HG03175 (cell line): ENCODE data around the gene KLF1.
"Not testable (repeated sequence)": the region's sequence is repeated elsewhere in the genome, so short reads cannot be mapped to it uniquely, and the experiment has no call there.

Experiments used
- ATAC-seq: cut with Tn5 transposase; IDR thresholded peaks from one replicate; pipeline ENCODE4 v1.9.1; 2021; ENCODE audit warnings: mild to moderate bottlenecking, moderate library complexity; ENCODE audit not compliant: unreplicated experiment

The KLF1 gene

DNA sequence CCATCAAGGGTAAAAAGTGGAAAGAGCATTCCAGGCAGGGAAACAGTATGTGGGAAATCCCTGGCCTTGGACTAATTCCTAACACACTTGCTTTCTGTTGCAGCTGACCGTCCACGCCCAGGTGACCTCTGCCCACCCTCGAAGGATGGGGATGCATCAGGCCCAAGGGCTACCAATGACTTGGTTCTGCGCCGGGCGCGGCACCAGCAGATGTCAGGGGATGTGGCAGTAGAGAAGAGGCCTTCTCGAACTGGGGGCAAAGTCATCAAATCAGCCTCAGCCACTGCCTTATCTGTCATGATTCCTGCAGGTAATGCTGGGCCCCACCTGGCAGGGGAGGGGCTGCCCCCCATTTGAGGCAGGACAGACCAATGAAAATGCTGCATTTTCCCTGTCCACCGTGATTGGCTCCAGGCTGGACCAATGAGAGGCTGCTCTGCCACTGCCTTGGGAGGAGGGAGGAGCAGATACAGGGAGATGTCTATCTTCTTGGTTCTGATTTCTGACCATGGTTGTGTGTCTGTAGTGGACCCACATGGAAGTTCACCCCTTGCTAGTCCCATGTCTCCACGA lies 18.4 kb downstream of the KLF1 start:
- ATAC-seq, result no peak

DNA sequence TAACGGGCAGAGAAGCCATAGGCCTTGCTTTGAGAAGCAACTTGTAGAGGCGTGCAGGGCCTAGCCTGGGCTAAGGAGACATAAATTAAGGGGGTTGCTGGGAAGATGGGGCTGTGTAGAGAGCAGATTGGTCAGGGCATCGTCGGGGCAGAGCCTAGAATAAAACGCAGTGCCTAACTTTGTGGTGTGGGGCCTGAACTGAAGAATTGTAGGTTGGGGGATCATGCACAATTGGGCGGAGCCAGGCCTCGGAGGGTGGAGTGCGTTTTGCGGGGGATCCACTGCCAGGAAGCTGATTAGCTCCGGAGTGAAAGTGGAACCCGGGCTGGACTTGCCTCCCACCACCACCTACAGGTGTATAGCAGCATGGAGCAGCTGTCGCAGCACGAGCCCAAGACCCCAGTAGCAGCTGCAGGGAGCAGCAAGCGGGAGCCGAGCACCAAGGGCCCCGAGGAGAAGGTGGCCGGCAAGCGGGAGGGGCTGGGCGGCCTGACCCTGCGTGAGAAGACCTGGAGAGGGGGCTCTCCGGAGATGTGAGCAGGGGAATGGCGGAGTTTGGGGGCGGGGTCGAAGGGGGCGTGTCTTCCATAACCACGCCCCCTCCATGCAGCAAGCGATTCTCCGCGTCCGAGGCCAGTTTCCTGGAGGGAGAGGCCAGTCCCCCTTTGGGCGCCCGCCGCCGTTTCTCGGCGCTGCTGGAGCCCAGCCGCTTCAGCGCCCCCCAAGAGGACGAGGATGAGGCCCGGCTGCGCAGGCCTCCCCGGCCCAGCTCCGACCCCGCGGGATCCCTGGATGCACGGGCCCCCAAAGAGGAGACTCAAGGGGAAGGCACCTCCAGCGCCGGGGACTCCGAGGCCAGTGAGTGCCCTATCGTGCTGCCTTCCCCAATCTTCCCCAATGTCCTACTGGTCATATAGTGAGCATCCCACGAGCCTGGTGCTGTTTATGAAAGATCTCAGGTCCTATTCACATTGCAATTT lies 19.6 kb downstream of the KLF1 start:
- ATAC-seq, result no peak

DNA sequence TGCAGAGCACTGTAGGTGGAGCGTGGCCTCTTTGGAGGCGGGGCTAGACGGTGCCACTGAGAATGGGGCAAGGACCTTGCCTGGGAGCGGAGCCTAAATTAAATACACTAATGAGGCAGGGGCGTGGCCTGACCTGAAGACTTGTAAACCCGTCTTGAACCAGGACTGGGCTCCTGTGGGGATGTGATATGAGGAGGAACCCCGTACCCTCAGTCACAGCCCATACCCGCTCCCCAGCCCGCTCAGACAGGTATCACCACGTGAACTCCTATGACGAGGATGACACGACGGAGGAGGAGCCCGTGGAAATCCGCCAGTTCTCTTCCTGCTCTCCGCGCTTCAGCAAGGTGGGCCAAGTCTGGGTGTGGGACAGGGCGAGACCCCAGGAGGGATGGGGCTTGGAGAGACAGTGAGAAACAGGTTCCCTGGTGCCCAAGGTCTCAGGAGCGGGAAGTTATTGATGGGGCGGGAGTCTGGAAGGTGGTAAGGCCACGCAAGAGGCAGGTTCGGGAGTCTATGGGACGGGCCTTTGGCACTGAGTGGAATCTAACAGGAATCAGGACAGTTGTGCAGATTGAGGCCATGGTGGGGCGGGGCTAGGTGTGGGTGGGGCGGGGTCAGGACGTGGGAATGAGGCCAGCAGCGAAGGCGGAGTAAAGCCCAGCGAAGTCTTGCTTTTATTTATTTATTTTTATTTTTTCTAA lies 20.4 kb downstream of the KLF1 start:
- no peak for ATAC-seq

DNA sequence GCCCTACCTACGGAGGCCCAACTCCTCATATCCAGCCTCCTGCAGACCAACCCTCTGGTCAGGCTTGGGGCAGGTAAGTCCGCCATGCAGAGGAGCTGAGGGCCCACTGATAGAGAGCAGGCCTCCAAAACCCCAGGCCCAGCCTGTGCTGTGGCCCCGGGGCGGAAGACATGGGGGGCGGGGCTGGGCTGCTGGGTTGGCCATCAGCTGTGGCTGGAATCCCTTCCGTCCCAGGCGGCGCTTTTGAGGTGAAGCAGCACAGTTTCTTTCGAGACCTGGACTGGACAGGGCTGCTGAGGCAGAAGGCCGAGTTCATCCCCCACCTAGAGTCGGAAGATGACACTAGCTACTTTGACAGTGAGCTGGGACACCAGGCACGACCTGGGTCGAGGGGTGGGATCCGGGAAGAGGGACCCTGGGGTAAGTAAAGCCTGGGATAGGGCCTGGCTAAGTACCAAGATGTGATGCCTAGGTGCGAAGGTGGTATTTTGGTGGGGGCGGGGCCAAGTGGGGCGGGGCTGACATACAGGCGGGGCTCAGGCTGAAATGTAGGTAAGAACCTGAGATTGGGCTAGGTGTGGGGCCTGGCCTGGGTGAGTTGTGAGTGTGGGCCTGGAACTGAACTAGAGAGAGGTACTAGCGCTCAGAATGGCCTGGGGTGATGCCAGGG lies 21.1 kb downstream of the KLF1 start:
- no peak for ATAC-seq

DNA sequence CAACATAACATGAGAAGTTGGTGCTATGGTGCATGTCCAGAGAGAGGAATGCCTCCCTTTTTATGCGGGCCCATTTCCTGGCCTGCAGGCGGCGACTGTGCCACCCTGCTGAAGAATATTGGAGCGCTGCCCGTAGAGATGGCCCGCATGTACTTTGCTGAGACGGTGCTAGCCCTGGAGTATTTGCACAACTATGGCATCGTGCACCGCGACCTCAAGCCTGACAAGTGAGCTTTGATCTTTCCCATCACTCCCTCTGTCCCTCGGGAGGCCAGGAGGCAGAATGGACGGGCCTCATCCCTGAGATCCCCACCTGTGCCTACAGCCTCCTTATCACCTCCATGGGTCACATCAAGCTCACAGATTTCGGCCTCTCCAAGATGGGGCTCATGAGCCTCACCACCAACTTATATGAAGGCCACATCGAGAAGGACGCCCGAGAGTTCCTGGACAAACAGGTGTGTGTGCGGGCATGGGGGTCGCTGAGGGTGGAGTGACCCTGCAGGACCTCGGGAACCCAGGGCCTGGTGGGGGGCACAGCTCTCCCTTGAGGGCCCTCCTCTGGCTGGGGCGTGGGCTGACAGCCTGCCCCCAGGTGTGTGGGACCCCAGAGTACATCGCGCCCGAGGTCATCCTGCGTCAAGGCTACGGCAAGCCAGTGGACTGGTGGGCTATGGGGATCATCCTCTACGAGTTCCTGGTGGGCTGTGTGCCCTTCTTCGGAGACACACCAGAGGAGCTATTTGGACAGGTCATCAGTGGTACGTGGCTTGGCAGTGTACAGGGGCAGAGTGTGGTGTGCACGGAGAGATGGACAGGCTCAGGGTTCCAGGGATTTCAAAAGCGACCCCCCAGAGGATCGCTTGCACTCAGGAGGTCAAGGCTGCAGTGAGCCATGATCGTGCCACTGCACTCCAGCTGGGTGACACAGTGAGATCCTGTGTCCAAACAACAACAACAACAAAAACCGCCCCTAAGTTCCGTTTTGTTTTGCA lies 22.0 kb downstream of the KLF1 start:
- no peak for ATAC-seq

DNA sequence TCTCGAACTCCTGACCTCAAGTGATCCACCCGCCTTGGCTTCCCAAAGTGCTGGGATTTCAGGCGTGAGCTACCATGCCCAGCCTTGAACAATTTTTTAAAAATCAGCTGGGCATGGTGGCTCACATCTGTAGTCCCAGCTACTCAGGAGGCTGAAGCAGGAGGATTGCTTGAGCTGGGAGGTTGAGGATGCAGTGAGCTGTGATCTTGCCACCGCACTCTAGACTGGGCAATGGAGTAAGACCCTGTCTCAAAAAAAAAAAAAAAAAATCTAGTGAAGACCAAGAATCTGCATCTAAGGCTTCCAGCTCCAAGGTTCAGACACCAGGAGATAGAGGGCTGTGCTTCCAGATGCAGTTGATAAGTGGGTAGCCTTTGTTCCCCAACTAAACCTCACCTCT lies 22.9 kb downstream of the KLF1 start:
- ATAC-seq, result no peak

DNA sequence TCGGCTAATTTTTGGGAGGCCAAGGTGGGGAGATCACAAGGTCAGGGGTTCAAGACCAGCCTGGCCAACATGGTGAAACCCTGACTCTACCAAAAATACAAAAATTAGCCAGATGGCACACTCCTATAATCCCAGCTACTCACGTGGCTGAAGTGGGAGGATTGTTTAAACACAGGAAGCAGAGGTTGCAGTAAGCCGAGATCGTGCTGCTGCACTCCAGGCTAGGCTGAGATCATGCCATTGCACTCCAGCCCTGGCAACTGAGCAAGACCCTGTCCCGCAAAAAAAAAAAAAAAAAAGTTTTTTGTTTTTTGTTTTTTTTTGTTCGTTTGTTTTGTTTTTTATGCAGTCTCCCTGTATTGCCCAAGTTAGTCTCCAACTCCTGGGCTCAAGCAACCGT lies 27.5 kb downstream of the KLF1 start:
- no peak for ATAC-seq

DNA sequence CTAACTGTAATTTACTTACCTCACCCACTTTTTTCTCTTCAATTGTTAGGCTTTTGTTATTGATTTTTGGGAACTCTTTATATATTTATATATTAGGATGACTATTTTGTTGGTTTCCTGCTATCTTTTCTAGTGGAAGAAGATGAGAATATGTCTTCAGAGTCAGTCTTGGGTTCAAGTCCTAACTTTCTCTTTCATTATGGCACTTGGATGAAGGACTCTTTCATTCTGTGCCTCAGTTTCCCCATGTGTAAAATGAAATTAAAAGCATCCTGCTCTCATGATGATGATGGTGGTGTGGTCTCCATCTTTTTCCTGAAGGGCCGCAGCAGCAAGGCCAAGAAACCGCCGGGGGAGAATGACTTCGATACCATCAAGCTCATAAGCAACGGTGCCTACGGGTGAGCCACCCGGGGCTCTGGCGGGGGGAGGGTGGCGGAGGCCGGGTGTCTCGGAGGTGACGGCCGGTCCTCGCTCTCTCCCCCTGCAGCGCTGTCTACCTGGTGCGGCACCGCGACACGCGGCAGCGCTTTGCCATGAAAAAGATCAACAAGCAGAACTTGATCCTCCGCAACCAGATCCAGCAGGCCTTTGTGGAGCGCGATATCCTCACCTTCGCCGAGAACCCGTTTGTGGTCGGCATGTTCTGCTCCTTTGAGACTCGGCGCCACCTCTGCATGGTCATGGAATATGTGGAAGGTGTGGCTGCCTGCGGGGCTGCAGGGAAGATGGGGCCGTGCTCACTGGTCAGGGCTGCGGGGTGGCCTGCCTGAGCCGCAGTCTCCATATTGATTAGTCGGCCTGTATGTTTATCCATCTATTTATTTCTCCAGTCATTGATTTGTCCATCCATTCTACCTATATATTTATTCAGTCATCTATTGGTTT lies 28.7 kb downstream of the KLF1 start:
- no peak for ATAC-seq

DNA sequence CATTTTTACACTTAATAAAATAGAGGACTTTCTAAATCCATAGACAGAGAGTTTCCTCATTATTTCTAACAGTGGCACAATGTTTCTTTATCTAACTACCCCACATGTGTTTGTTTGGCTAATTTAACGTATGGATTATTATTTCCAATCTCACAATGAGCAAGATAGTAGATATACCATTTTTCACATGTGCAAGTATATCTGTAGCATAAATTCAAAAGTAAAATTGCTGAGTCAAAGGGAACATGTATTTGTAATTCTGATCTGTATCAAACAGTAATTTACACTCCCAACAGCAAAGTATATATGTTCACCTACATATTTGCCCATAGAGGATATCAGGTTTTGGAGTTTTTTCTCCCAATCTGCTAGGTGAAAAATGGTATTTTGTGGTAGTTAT lies 30.3 kb downstream of the KLF1 start:
- no peak for ATAC-seq

DNA sequence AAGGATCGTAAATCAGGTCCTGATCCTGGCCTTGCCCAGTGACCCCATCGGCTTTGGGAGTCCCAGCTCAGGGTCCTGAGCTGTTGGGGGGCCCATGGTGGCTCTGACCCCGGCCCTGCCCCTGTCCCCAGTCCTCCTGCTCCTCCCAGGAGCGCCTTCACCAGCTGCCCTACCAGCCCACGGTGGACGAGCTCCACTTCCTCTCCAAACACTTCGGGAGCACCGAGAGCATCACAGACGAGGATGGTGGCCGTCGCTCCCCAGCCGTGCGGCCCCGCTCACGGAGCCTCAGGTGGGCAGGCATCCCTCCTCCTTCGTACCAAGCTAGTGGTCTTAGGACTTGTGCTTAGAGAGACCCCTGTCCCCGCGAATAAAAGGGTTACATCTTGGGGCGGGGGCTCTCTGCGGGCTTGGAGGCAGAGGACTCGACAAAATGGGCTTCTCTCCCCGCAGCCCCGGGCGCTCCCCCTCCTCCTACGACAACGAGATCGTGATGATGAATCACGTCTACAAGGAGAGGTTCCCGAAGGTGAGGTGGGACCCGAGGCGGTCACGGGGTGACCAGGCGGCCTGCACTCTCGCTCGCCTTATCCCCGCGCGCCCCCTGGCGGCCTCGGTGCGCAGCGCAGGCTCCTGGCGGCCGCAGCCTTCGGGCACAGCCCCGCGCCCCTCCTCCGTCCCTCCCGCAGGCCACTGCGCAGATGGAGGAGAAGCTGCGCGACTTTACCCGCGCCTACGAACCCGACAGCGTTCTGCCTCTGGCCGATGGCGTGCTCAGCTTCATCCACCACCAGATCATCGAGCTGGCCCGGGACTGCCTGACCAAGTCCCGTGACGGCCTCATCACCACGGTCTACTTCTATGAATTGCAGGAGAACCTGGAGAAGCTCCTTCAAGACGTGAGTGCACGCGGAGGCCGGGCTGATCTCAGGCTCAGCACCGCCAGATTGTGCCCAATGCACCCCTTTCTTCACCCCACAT lies 39.6 kb downstream of the KLF1 start:
- no peak for ATAC-seq

DNA sequence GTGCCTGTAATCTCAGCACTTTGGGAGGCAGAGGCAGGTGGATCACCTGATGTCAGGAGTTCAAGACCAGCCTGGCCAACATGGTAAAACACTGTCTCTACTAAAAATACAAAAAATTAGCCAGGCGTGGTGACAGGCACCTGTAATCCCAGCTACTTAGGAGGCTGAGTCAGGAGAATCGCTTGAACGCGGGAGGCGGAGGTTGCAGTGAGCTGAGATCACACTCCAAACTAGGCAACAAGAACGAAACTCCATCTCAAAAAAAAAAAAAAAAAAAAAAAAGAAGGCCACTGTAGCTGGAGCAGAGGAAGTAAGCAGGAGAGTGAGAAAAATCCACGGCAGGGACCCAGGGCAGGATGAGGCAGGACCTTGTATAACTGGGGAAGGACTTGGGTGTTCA lies 40.4 kb downstream of the KLF1 start:
- ATAC-seq, result not testable (repeated sequence)

DNA sequence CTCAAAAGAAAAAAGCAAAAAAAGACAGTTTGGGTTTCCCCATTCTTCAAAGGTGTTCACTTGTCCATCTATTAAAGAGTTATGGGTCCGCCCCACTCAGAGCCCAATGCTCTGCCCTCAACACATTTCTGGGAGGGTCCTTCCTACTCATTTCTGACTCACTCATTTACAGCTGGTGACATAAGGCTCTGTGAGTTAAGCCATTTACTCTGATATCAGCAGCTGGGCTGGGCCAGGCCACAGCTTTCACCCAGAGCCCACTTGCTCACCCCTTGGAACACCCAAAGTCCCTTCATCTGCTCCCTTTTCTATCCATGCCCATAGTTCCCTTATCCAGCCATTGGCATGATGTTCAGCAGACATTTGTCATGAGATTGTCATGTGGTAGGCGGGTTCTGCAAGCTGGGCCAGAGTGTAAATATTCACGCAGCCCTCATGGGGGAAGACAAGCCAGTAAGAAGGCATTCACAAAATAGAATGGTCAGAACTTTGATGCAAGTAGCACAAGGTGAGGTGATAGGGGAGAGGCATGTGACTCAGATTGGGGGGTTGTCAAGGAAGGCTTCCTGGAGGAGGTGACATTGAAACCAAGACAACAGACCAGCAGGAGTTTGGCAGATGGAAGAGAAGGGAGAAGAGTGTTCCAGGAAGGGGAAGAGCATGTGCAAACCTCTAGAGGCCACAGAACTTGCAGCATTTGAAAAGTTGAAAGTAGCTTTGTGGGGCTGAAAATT lies 42.8 kb downstream of the KLF1 start:
- ATAC-seq, result no peak

DNA sequence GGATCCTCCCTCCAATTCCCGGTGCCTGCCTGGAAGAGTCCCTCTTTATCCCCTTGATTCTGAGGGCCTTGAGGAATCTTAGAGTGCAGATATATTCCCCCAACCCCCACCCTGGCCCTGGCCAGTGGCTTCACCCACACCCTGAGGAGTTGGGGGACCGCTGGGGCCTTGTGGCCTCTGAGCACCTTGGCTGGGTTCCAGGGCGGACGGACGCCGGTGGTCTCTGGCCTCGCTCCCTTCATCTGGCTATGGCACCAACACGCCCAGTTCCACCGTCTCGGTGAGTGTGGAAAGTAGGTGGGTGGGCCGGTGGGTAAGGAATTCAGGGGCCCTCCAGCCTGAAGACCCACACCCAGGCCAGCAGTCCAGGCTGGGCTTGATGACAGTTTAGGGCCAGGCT lies 43.7 kb downstream of the KLF1 start:
- ATAC-seq, result no peak

DNA sequence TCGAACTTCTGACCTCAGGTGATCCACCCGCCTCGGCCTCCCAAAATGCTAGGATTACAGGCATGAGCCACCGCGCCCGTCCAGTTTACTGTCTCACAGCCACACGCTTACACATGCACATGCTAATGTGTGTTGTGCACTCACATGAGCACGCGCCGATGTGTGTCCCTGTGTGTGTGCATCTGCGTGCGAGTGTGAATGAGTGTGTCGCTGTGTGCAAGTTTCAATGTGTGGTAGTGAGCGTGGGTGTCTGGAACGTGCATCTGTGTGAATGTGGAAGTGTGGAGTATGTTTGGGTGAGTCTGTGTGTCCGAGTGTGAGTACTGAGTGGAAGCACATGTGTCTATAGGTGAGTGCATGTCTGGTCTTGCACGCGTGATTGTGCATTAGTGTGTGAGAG lies 44.5 kb downstream of the KLF1 start:
- no peak for ATAC-seq

DNA sequence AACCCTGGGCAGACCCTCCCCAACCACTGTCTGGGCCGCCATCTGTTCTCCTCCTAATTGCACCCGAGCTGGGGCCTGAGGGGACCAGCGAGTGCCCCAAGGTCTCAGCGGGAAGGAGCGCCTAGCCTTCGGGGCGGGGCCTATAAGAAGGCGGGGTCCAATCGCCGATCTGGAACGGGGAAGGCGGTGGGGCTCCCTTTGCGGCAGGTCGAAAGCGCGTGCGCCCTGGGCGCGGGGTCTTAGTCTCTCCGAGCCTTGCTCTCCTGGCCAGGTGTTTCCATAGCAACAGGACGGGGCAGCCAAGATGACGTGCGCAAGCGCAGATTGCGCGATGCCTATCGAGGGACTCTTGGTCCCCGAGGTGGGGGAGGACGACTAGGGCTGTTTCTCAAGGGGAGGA lies 45.9 kb downstream of the KLF1 start:
- ATAC-seq, result no peak

DNA sequence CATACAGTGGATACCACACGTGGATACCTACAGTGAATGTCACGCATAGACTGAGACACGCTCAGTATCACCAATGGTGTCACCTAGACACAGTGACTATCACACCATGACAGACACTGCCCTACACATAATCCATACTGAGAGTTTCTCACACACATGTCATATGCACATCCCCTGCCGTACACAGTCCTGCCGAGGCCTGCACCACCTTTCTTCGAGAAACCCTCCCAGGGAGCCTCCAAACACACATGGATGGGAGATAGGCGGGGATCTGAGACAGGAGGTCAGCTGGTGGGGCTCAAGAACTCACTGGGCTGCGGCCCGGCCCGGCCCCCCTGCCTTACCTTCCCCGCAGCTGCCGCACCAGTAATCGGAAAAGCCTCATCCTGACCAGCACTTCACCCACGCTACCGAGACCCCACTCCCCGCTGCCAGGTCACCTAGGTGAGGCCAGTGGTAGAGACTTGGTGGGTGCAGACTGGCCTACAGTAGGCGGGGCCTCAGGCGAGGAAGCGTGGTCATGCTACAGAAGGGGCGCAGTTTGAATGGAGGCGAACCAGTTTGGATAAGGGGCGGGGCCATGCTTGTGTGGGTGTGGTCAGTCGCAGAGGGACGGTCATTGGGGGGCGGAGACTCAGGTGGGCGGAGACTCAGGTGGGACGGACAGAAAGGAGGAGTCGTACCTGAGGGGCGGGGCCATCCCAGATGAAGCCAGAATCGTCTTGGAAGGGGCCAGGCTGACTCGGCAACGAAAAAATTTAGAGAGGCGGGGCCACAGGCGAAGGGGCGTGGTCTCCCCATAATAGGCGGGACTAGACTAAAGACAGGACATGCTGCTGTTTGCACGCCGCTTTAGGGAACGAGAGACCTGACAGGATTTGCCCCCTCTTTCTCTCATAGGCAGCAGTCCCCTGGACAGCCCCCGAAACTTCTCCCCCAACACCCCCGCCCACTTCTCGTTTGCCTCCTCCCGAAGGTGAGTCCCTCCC lies 46.6 kb downstream of the KLF1 start:
- no peak for ATAC-seq
